Fibroblast of the aortic adventitia (primary cell): ENCODE measurements around the gene ZNF547. TPM values are rescaled to one million over a fixed set of nuclear protein-coding genes. Genes with fewer than 3 reads are reported as not detected.

Experiments
- DNase-seq: peaks from one replicate; pipeline ENCODE4 v3.0.0-alpha.2; 2010; ENCODE audit warnings: low read depth
- H3K4me3 ChIP-seq: 2 replicates; pipeline ENCODE4 v1.5.1; 2011; ENCODE audit warnings: low read depth, mild to moderate bottlenecking, control low read depth, low read length, moderate library complexity
- CTCF ChIP-seq: IDR thresholded peaks from 2 replicates; pipeline ENCODE4 v1.5.1; 2011; ENCODE audit warnings: mild to moderate bottlenecking, low read length, control low read depth, inconsistent platforms; ENCODE audit not compliant: insufficient read depth
- total RNA-seq: library from RNA; depleted of rRNA; stranded (reverse); fragments of >200 nt; gene quantifications from 2 replicates; pipeline ENCODE4 v1.2.3, GENCODE V29; 2012; ENCODE audit warnings: low replicate concordance

Gene ZNF547
- total RNA-seq, 1 donor: 4.1 TPM

GRCh38 chr19:57350877-57351805, 12.2 kb upstream of the ZNF547 start, which contains the start of gene ZNF304:
Gene ZNF304, plus strand, starts transcription at chr19:57351271. Its CDS starts 394 bp downstream, at chr19:57351665.
- H3K4me3 ChIP-seq: peak within 1 kb of the TSS; percentile 100
- TF ChIP-seq CTCF: no peak
- DNase-seq: peak; percentile 95

GRCh38 chr19:57351867-57352266, 11.5 kb upstream of the ZNF547 start:
- peak; percentile 2 for DNase-seq
- no peak for TF ChIP-seq CTCF
- H3K4me3 ChIP-seq: peak overlapping the region; percentile 100

GRCh38 chr19:57355916-57356315, 7.4 kb upstream of the ZNF547 start:
- no peak for DNase-seq
- H3K4me3 ChIP-seq: no peak overlapping the region
- no peak for TF ChIP-seq CTCF

GRCh38 chr19:57357406-57357805, 5.9 kb upstream of the ZNF547 start:
- TF ChIP-seq CTCF: no peak
- DNase-seq: no peak
- H3K4me3 ChIP-seq: no peak overlapping the region

- no peak overlapping the region for H3K4me3 ChIP-seq
- no peak for DNase-seq
- TF ChIP-seq CTCF: no peak
These were observed 4.1 kb upstream of the ZNF547 start for GRCh38 chr19:57359300-57359699.

GRCh38 chr19:57362419-57362818, 932 bp upstream of the ZNF547 start:
- peak overlapping the region; percentile 66 for H3K4me3 ChIP-seq
- no peak for TF ChIP-seq CTCF
- DNase-seq: no peak
